Superior temporal gyrus (tissue), 1 donor: Measurements from ENCODE around the gene TTC7B.

Source experiments
- DNase-seq: peaks from one replicate; pipeline ENCODE4 v3.0.0-alpha.2; 2016; ENCODE audit errors: extremely low spot score

TTC7B gene

GRCh38 chr14:90649557-90650135 is 166.6 kb downstream of the TTC7B start:
- DNase-seq, result no peak

GRCh38 chr14:90649083-90649482 is 167.1 kb downstream of the TTC7B start:
- DNase-seq, result no peak

GRCh38 chr14:90648421-90648820 is 167.8 kb downstream of the TTC7B start:
- no peak for DNase-seq

GRCh38 chr14:90647473-90648005 is 168.7 kb downstream of the TTC7B start:
- DNase-seq, result no peak

GRCh38 chr14:90645842-90646443 is 170.3 kb downstream of the TTC7B start:
- DNase-seq, result no peak

GRCh38 chr14:90644882-90645281 is 171.3 kb downstream of the TTC7B start:
- no peak for DNase-seq

GRCh38 chr14:90643982-90644670 is 172.1 kb downstream of the TTC7B start:
- DNase-seq, result no peak

GRCh38 chr14:90642244-90642717 is 173.9 kb downstream of the TTC7B start:
- peak; percentile 65 for DNase-seq

- no peak for DNase-seq
These were observed 174.5 kb downstream of the TTC7B start for GRCh38 chr14:90641615-90642243.

GRCh38 chr14:90641168-90641567 is 175.1 kb downstream of the TTC7B start:
- no peak for DNase-seq

GRCh38 chr14:90639641-90640040 is 176.6 kb downstream of the TTC7B start:
- DNase-seq, result no peak

GRCh38 chr14:90632871-90633270 is 183.4 kb downstream of the TTC7B start:
- DNase-seq, result no peak

- no peak for DNase-seq
These were observed 183.8 kb downstream of the TTC7B start for GRCh38 chr14:90632451-90632850.

GRCh38 chr14:90630171-90630806 is 185.9 kb downstream of the TTC7B start:
- peak; percentile 49 for DNase-seq

- DNase-seq, result no peak
These were observed 186.8 kb downstream of the TTC7B start for GRCh38 chr14:90629471-90629870.

GRCh38 chr14:90628825-90629224 is 187.4 kb downstream of the TTC7B start:
- DNase-seq, result no peak

- peak; percentile 35 for DNase-seq
These were observed 188.8 kb downstream of the TTC7B start for GRCh38 chr14:90627478-90627877.

- DNase-seq, result no peak
These were observed 189.7 kb downstream of the TTC7B start for GRCh38 chr14:90626550-90626949.

- no peak for DNase-seq
These were observed 190.8 kb downstream of the TTC7B start for GRCh38 chr14:90625445-90625844.

GRCh38 chr14:90624732-90625400 is 191.4 kb downstream of the TTC7B start:
- no peak for DNase-seq

GRCh38 chr14:90624227-90624626 is 192.0 kb downstream of the TTC7B start:
- no peak for DNase-seq
